Measurements from ENCODE around the gene PABPN1L.

The PABPN1L gene

GRCh38 chr16:88911946-88912310, 45.5 kb upstream of the PABPN1L start:
- H3K27ac ChIP-seq: no peak overlapping the region

GRCh38 chr16:88911136-88911945, 44.9 kb upstream of the PABPN1L start:
- no peak overlapping the region for H3K27ac ChIP-seq
- no peak for TF ChIP-seq ZFX (IDR thresholded peaks at IDR 0.05)
- TF ChIP-seq, protein P1, sequence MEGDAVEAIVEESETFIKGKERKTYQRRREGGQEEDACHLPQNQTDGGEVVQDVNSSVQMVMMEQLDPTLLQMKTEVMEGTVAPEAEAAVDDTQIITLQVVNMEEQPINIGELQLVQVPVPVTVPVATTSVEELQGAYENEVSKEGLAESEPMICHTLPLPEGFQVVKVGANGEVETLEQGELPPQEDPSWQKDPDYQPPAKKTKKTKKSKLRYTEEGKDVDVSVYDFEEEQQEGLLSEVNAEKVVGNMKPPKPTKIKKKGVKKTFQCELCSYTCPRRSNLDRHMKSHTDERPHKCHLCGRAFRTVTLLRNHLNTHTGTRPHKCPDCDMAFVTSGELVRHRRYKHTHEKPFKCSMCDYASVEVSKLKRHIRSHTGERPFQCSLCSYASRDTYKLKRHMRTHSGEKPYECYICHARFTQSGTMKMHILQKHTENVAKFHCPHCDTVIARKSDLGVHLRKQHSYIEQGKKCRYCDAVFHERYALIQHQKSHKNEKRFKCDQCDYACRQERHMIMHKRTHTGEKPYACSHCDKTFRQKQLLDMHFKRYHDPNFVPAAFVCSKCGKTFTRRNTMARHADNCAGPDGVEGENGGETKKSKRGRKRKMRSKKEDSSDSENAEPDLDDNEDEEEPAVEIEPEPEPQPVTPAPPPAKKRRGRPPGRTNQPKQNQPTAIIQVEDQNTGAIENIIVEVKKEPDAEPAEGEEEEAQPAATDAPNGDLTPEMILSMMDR (conservative IDR thresholded peaks at IDR 0.05): no peak

More at GRCh38 chr16:88911946-88912310, 45.5 kb upstream of the PABPN1L start:
- TF ChIP-seq ZFX (IDR thresholded peaks at IDR 0.05): no peak
- TF ChIP-seq, protein P1 (conservative IDR thresholded peaks at IDR 0.05): no peak

DNA sequence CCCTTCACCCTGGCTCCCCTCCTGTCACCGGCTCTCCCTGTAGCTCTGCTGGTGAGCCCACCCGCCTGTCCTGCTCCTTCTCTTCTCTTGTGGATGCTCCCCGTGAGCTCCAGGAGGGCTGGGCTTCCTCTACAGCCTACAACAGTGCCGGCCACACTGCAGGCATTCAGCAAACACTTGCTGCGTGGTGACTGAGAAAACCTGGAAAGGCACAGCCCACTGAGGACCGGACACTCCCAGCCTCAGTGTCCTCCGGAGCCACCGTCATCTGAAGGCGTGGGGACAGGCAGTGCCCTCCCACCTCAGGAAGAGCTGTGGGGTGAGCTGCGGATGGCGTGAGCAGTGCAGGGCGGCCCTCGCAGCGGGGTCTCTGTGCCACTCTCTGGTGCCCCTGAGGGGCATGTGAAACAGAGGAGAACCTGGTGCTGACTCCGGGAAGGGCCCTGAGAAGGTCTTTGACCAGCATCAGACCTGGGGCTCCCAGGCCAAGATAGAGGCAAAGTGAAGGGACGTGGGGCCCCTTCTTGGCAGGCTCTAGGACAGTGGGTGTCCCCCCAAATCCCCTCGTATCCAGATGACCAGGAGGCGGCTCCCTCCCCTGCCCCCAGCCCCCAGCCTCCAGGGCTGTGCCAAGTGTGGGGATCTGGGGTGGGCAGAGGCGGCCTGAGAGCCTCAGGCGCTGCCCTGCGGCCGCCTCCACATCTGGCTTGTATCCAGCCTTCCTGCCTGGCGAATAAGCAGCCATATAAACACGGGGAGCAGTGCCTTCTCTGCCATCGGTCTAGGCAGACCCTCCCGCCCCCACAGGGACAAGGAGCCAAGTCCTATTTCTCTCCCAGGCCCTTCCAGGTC, 44.0 kb upstream of the PABPN1L start:
- TF ChIP-seq ZFX (IDR thresholded peaks at IDR 0.05): no peak
- TF ChIP-seq, protein P1 (conservative IDR thresholded peaks at IDR 0.05): no peak
- no peak overlapping the region for H3K27ac ChIP-seq

DNA sequence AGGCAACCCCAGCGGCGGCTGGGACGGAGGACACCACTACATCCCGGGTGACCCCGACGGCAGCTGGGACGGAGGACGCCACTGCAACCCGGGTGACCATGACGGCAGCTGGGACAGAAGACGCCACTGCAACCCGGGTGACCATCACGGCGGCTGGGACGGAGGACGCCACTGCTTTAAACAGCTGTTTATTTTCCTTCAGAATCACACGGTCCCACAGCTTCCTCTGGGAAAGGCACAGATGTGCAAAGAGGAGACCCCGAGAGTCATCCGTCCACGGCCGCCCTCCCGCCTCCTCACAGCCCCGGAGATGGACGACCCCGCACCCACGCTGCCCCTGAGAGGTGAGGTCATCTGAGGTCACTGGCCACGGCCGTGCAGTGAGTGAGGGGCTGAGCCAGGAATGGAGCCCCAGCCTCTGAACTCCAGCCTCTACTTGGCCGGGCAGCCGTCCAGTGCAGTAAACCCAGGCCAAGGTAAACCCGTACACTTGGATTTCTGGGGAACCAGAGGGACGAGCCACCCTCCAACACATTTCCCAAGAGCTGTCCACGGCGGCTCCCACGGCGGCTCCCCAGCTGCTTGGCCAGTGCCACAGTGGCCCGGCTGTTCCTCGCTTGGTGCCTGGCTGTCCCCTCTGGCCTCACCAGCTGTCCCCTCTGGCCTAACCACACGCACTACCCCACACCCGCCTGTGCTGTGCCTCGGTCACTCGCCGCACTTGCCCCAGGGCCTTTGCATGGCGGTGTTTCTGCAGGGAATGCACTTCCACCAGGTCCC, 43.2 kb upstream of the PABPN1L start:
- TF ChIP-seq ZFX (IDR thresholded peaks at IDR 0.05): no peak
- TF ChIP-seq, protein P1 (conservative IDR thresholded peaks at IDR 0.05): no peak
- no peak overlapping the region for H3K27ac ChIP-seq

DNA sequence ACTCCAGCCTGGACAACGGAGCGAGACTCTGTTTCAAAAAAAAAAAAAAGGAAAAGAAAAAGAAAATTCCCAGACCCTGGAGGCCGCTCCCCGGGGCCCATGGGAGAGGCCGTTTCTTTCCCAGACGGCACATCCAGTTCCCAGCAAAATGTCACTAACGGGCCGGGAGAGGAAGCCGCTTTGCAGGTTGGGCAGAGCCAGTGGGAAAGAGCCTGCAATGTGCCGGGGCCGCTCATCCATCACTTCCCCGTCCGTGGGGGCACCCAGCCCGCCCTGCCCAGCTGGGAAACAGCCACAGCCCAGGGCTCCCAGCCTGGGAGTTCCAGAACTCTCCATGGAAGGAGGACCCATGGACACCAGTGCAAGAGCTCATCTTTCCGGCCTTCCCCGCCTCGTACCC, 41.8 kb upstream of the PABPN1L start:
- H3K27ac ChIP-seq: no peak overlapping the region
- no peak for TF ChIP-seq ZFX (IDR thresholded peaks at IDR 0.05)
- TF ChIP-seq, protein P1 (conservative IDR thresholded peaks at IDR 0.05): no peak

DNA sequence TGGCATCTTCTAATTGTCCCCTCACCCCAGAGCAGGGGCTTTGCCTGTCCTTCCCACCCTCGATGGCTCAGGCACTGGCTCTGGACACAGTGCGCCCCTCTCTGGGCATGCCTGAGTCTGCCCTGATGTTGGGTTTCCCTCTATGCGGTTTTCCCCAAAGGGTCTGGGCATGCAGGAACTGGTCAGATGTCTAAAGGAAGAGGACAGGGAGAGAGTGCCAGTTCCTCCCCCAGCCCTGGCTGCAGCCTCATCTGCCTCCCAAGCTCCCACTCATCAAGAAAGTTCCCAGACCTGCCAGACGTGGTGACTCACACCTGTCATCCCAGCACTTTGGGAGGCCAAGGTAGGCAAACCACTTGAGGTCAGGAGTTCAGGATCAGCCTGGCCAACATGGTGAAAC, 41.3 kb upstream of the PABPN1L start:
- TF ChIP-seq, protein P1 (conservative IDR thresholded peaks at IDR 0.05): no peak
- no peak for TF ChIP-seq ZFX (IDR thresholded peaks at IDR 0.05)

More for the DNA sequence above, 41.3 kb upstream of the PABPN1L start:
- no peak overlapping the region for H3K27ac ChIP-seq

Measured in C4-2B (cell line).